G401.6 (cell line): ENCODE measurements around the gene CCDC190.
"Not testable (repeated sequence)": the region's sequence is repeated elsewhere in the genome, so short reads cannot be mapped to it uniquely, and the experiment has no call there.

Source experiments
- FAIRE-seq: peaks from 2 replicates; lab custom pipeline; 2012; peaks lifted over from hg19 to GRCh38; lab: Jason Lieb, UNC

Gene CCDC190

GRCh38 chr1:162877412-162877811 is 16.4 kb upstream of the CCDC190 start:
- no peak for FAIRE-seq

GRCh38 chr1:162876751-162877150 is 15.8 kb upstream of the CCDC190 start:
- no peak for FAIRE-seq

GRCh38 chr1:162873671-162874666 is 13.0 kb upstream of the CCDC190 start:
- FAIRE-seq: no peak

GRCh38 chr1:162872981-162873380 is 12.0 kb upstream of the CCDC190 start:
- no peak for FAIRE-seq

- FAIRE-seq: not testable (repeated sequence)
These were observed 10.4 kb upstream of the CCDC190 start for GRCh38 chr1:162871417-162871816.

GRCh38 chr1:162868972-162869371 is 8.0 kb upstream of the CCDC190 start:
- no peak for FAIRE-seq

GRCh38 chr1:162861625-162862024 is 650 bp upstream of the CCDC190 start:
- FAIRE-seq: no peak

GRCh38 chr1:162859191-162859590 is 1.8 kb downstream of the CCDC190 start:
- FAIRE-seq: no peak

GRCh38 chr1:162857850-162858249 is 3.1 kb downstream of the CCDC190 start:
- FAIRE-seq: no peak

GRCh38 chr1:162856260-162856659 is 4.7 kb downstream of the CCDC190 start:
- FAIRE-seq: no peak

- no peak for FAIRE-seq
These were observed 5.4 kb downstream of the CCDC190 start for GRCh38 chr1:162855461-162856150.

GRCh38 chr1:162854245-162854882 is 6.6 kb downstream of the CCDC190 start:
- peak; percentile 88 for FAIRE-seq

GRCh38 chr1:162851341-162851740 is 9.6 kb downstream of the CCDC190 start:
- no peak for FAIRE-seq

- FAIRE-seq: no peak
These were observed 11.3 kb downstream of the CCDC190 start for GRCh38 chr1:162849711-162850110.

GRCh38 chr1:162847839-162848453 is 13.0 kb downstream of the CCDC190 start:
- peak; percentile 89 for FAIRE-seq

GRCh38 chr1:162846256-162847212 is 14.4 kb downstream of the CCDC190 start:
- FAIRE-seq: no peak

GRCh38 chr1:162844153-162844552 is 16.8 kb downstream of the CCDC190 start:
- FAIRE-seq: no peak

GRCh38 chr1:162840250-162840839 is 20.6 kb downstream of the CCDC190 start:
- FAIRE-seq: no peak

GRCh38 chr1:162838863-162839262 is 22.1 kb downstream of the CCDC190 start:
- no peak for FAIRE-seq

GRCh38 chr1:162835157-162835899 is 25.6 kb downstream of the CCDC190 start:
- no peak for FAIRE-seq
